ENCODE results near the gene RING1. TPM values are rescaled to one million over a fixed set of nuclear protein-coding genes. Genes with fewer than 3 reads are reported as not detected.

The RING1 gene
- total RNA-seq, 2 donors from 2014 or later: 27.4 to 29.7 TPM

- DNase-seq: no peak
- no peak for ATAC-seq
- intact Hi-C loops (cut with DNase I, micrococcal nuclease): no loop called here
These were observed 18.5 kb upstream of the RING1 start for GRCh38 chr6:33189625-33190448.

GRCh38 chr6:33190504-33191107, 17.7 kb upstream of the RING1 start:
- intact Hi-C loops (cut with DNase I, micrococcal nuclease): no loop called here
- DNase-seq (no peak), ATAC-seq (no peak)

GRCh38 chr6:33191383-33192104, 16.8 kb upstream of the RING1 start:
- ATAC-seq: no peak
- DNase-seq: no peak
- intact Hi-C loops (cut with DNase I, micrococcal nuclease): no loop called here

- ATAC-seq (peak; percentile 25), DNase-seq (peak in 1 of 2 donors; percentile 18)
- intact Hi-C loops (cut with DNase I, micrococcal nuclease): no loop called here
These were observed 16.1 kb upstream of the RING1 start, which contains the start of gene COL11A2 for GRCh38 chr6:33192105-33192646. TSS of gene COL11A2 (minus strand) at chr6:33192467. CDS start at chr6:33192240, 227 bp downstream.

GRCh38 chr6:33192671-33193602, 15.4 kb upstream of the RING1 start:
- intact Hi-C loops (cut with DNase I, micrococcal nuclease): no loop called here
- peak; percentile 42 for ATAC-seq
- DNase-seq: peak in 1 of 2 donors; percentile 43

GRCh38 chr6:33193619-33194018, 14.7 kb upstream of the RING1 start:
- no peak for ATAC-seq
- intact Hi-C loops (cut with DNase I, micrococcal nuclease): no loop called here
- DNase-seq: no peak

- intact Hi-C loops (cut with DNase I, micrococcal nuclease): no loop called here
- DNase-seq (no peak), ATAC-seq (no peak)
These were observed 13.8 kb upstream of the RING1 start for GRCh38 chr6:33194431-33194979.

- intact Hi-C loops (cut with DNase I, micrococcal nuclease): loop anchor here in 1 of 2 donors (5.0 kb wide), 1 partner anchor 33 kb away; no protein-coding TSS in a partner anchor
- ATAC-seq (no peak), DNase-seq (no peak)
These were observed 12.8 kb upstream of the RING1 start for GRCh38 chr6:33195304-33196165.

- DNase-seq (peak; percentile 42 to 49), ATAC-seq (peak; percentile 35)
- intact Hi-C loops (cut with DNase I, micrococcal nuclease): loop anchor here in 1 of 2 donors (5.0 kb wide), 1 partner anchor 35 kb away; no protein-coding TSS in a partner anchor
These were observed 10.8 kb upstream of the RING1 start for GRCh38 chr6:33197431-33198048.

GRCh38 chr6:33198159-33198852, 10.0 kb upstream of the RING1 start:
- intact Hi-C loops (cut with DNase I, micrococcal nuclease): loop anchor here in 1 of 2 donors (5.0 kb wide), 1 partner anchor 36 kb away; no protein-coding TSS in a partner anchor
- no peak for DNase-seq
- no peak for ATAC-seq

- intact Hi-C loops (cut with DNase I, micrococcal nuclease): loop anchor here in 1 of 2 donors (5.0 kb wide), 1 partner anchor 37 kb away; no protein-coding TSS in a partner anchor
- no peak for DNase-seq
- no peak for ATAC-seq
These were observed 9.4 kb upstream of the RING1 start for GRCh38 chr6:33198853-33199436.

- DNase-seq (peak; percentile 84), ATAC-seq (peak; percentile 54)
- intact Hi-C loops (cut with DNase I, micrococcal nuclease): loop anchor here in 1 of 2 donors (5.0 kb wide), 1 partner anchor 37 kb away; no protein-coding TSS in a partner anchor
These were observed 8.5 kb upstream of the RING1 start for GRCh38 chr6:33199687-33200218.

GRCh38 chr6:33200219-33201146, 7.8 kb upstream of the RING1 start, which contains the start of the genes RXRB and SLC39A7:
TSS of gene RXRB (minus strand) at chr6:33200665. CDS start at chr6:33200476, 189 bp downstream.
TSS of gene SLC39A7 (plus strand) at chr6:33200867. CDS start at chr6:33201246, 379 bp downstream.
- peak; percentile 77 for ATAC-seq
- intact Hi-C loops (cut with DNase I, micrococcal nuclease): no loop called here
- peak; percentile 99 for DNase-seq

- no peak for DNase-seq
- ATAC-seq: no peak
- intact Hi-C loops (cut with DNase I, micrococcal nuclease): no loop called here
These were observed 7.2 kb upstream of the RING1 start for GRCh38 chr6:33201147-33201545.

All from left colon (tissue), 2 donors.